Osteocyte (in vitro differentiated cells): ENCODE measurements around the gene MYCBPAP. TPM values are rescaled to one million over a fixed set of nuclear protein-coding genes. Genes with fewer than 3 reads are reported as not detected.

ENCODE experiments used
- DNase-seq: peaks from one replicate; pipeline ENCODE4 v3.0.0; 2021; ENCODE audit warnings: mixed read lengths; ENCODE audit not compliant: unreplicated experiment; ENCODE audit errors: extremely low spot score
- H3K27ac Mint-ChIP-seq: one replicate; pipeline ENCODE4 v1.8.0; 2021; ENCODE audit warnings: mild to moderate bottlenecking, mixed read lengths; ENCODE audit not compliant: unreplicated experiment
- H3K27me3 Mint-ChIP-seq: one replicate; pipeline ENCODE4 v1.8.0; 2021; ENCODE audit warnings: mixed read lengths; ENCODE audit not compliant: unreplicated experiment
- H3K36me3 Mint-ChIP-seq: one replicate; pipeline ENCODE4 v1.8.0; 2021; ENCODE audit warnings: mixed read lengths; ENCODE audit not compliant: unreplicated experiment
- H3K4me1 Mint-ChIP-seq: one replicate; pipeline ENCODE4 v1.8.0; 2021; ENCODE audit warnings: mixed read lengths; ENCODE audit not compliant: unreplicated experiment
- H3K4me3 Mint-ChIP-seq: one replicate; pipeline ENCODE4 v1.8.0; 2021; ENCODE audit warnings: mild to moderate bottlenecking, moderate library complexity, mixed read lengths; ENCODE audit not compliant: unreplicated experiment
- H3K9me3 Mint-ChIP-seq: one replicate; pipeline ENCODE4 v1.8.0; 2021; ENCODE audit warnings: mixed read lengths; ENCODE audit not compliant: unreplicated experiment
- total RNA-seq: library from RNA; stranded (reverse); gene quantifications from 2 replicates; pipeline ENCODE4 v1.2.1, GENCODE V29; 2021
- TF ChIP-seq, protein P1 (sequence below): fragments of 200-600 bp; sonication (generic); IDR thresholded peaks from 2 replicates; pipeline ENCODE4 v1.5.0; 2021; ENCODE audit warnings: antibody characterized with exemption, mild to moderate bottlenecking, moderate library complexity

Gene MYCBPAP
- total RNA-seq, 1 donor from 2014 or later, result 0.46 TPM

DNA sequence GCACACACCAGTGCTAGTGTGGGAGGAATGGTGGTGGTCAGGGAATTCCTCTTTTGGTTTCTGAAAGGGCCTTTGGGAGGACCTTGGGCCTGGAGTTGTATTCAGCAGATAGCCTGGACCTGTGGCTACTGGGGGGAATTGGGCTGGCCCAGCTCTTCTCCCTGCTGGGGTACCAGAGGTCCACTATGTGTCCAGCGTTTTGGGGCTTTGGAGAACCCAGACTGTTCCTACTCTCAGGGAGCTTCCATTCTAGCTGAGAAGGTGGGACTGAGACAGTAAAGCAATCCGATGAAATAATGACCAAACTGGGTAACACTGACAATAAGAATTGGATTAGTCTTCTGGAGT is 26.7 kb downstream of the MYCBPAP start:
- Mint-ChIP-seq H3K27ac (no peak overlapping the region), H3K27me3 (peaks cover 34% of the 10 kb centered on the region)
- no peak for DNase-seq

DNA sequence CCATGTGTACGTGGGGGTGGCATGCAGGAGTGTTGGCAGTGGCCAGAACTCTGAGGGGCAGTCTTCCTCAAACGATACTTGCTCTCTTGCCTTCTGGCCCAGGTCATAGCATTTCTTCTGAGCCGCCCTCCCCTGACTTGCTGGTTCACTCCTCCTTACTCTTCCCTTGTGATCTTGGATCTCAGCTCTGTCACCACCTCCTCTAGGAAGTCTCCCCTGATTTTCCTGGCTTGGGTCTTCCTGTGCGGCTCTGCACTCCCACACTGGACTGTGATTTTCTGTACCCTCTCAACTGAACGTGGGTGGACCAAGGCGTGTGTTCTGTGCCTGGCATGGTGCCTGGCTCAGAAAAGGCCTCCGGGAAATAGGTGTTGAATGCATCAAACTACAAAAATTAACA is 27.2 kb downstream of the MYCBPAP start:
- Mint-ChIP-seq H3K36me3 (no peaks in the 10 kb centered on the region), H3K9me3 (no peaks in the 10 kb centered on the region), H3K27me3 (peaks cover 33% of the 10 kb centered on the region), H3K4me1 (peaks cover 12% of the 10 kb centered on the region), H3K27ac (no peak overlapping the region), H3K4me3 (no peak overlapping the region)
- TF ChIP-seq, protein P1, sequence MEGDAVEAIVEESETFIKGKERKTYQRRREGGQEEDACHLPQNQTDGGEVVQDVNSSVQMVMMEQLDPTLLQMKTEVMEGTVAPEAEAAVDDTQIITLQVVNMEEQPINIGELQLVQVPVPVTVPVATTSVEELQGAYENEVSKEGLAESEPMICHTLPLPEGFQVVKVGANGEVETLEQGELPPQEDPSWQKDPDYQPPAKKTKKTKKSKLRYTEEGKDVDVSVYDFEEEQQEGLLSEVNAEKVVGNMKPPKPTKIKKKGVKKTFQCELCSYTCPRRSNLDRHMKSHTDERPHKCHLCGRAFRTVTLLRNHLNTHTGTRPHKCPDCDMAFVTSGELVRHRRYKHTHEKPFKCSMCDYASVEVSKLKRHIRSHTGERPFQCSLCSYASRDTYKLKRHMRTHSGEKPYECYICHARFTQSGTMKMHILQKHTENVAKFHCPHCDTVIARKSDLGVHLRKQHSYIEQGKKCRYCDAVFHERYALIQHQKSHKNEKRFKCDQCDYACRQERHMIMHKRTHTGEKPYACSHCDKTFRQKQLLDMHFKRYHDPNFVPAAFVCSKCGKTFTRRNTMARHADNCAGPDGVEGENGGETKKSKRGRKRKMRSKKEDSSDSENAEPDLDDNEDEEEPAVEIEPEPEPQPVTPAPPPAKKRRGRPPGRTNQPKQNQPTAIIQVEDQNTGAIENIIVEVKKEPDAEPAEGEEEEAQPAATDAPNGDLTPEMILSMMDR, result no peak
- no peak for DNase-seq

More for the DNA sequence above, 26.7 kb downstream of the MYCBPAP start:
- H3K4me1 Mint-ChIP-seq, result peaks cover 12% of the 10 kb centered on the region
- no peaks in the 10 kb centered on the region for H3K9me3 Mint-ChIP-seq
- H3K36me3 Mint-ChIP-seq, result no peaks in the 10 kb centered on the region
- TF ChIP-seq, protein P1, result no peak
- H3K4me3 Mint-ChIP-seq, result no peak overlapping the region

DNA sequence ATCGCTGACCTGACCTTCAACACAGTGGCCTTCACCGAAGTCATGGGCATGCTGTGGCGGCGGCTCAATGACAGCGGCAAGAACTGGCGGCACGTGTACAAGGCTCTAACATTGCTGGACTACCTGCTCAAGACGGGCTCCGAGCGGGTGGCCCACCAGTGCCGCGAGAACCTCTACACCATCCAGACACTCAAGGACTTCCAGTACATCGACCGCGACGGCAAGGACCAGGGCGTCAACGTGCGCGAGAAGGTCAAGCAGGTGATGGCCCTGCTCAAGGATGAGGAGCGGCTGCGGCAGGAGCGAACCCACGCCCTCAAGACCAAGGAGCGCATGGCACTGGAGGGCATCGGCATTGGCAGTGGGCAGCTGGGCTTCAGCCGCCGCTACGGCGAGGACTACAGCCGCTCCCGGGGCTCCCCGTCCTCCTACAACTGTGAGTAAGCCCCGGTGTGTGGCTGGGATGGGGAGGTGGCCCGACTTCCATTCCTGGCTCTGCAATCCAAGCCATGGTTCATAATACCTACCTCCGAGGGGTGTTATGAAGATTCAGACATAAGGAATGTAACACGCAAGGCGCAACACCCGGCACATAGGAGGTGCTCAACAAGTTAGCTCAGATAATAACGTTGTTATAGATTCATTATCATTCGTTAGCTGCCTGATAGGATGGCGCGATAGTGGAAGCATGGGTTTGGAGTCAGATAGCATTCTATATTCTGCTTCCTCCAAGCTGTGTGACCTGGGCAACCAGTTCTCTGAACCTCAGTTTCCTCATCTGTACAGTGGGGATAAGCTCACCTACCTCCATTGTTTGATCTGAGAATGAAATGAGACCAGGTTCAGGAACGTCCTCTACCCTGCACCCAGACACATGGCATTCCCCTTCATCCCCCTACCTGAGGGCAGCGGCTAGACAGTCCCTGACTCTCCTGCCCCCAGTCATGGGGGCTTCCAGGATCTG is 28.7 kb downstream of the MYCBPAP start:
- TF ChIP-seq, protein P1, result no peak
- peaks cover 18% of the 10 kb centered on the region for H3K27me3 Mint-ChIP-seq
- peaks cover 16% of the 10 kb centered on the region for H3K4me1 Mint-ChIP-seq
- no peak for DNase-seq
- no peaks in the 10 kb centered on the region for H3K9me3 Mint-ChIP-seq
- no peak overlapping the region for H3K4me3 Mint-ChIP-seq
- H3K27ac Mint-ChIP-seq, result no peak overlapping the region
- H3K36me3 Mint-ChIP-seq, result no peaks in the 10 kb centered on the region

DNA sequence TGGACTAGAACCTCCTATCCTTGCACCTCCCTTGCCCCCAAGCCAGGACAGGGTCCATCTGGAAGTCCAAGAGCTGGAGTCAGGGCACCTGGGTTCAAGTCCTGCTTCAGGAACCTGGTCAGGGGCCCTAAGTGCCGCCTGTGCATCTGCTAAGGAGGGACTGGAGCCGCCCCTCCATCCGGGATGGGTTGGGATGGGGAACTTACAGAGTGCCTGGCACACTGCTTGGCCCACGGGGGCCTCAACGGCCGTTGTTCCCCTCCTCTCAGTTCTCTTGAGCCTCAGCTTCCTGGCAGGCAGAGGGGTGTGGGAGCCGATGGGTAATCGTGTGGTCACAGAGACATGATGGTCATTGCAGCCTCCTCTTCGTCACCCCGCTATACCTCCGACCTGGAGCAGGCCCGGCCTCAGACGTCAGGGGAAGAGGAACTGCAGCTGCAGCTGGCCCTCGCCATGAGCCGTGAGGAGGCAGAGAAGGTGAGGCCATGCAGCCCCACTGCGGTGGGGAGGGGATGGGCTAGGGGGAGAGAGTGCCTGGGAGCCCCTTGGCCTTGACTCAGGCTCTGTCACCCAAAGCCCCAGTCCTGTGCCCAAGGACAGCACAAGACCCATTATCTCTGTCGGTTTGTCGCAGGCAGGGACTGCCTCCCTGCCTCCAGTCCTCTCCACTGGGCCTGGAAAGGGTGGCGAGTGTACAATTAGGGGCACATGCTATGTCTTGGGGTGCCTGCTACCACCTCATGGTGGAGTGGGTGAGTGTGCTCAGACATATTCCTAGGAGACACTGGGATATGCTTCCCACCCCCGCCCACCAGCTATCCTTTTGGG is 29.7 kb downstream of the MYCBPAP start:
- Mint-ChIP-seq H3K27ac (no peak overlapping the region), H3K9me3 (no peaks in the 10 kb centered on the region), H3K36me3 (no peaks in the 10 kb centered on the region), H3K4me1 (peaks cover 22% of the 10 kb centered on the region), H3K27me3 (peaks cover 10% of the 10 kb centered on the region), H3K4me3 (no peak overlapping the region)
- TF ChIP-seq, protein P1, result no peak
- no peak for DNase-seq
